GM23338 (cell line): Measurements from ENCODE around the gene CNOT8. TPM values are rescaled to one million over a fixed set of nuclear protein-coding genes. Genes with fewer than 3 reads are reported as not detected.

Source experiments
- ATAC-seq: fragments of 200-7000 bp; cut with Tn5 transposase; 3 replicates; pipeline ENCODE4 v1.9.1; 2020
- DNase-seq: peaks from one replicate; pipeline ENCODE4 v3.0.0-alpha.2; 2015; ENCODE audit warnings: low spot score
- H2AFZ ChIP-seq: fragments of 200-600 bp; sonication (generic); 2 replicates; pipeline ENCODE4 v1.8.0; 2016; ENCODE audit warnings: antibody characterized with exemption, mild to moderate bottlenecking, moderate library complexity
- H3F3A ChIP-seq: fragments of 200-600 bp; sonication (generic); replicated peaks from 2 replicates; pipeline ENCODE4 v1.8.0; 2017; ENCODE audit warnings: antibody characterized with exemption, mixed run types, low read depth
- H3K27ac ChIP-seq: fragments of 200-600 bp; sonication (generic); 2 replicates; pipeline ENCODE4 v1.6.1; 2016; ENCODE audit warnings: low read depth
- H3K27me3 ChIP-seq: fragments of 200-600 bp; sonication (generic); 2 replicates; pipeline ENCODE4 v1.8.0; 2016; ENCODE audit warnings: mild to moderate bottlenecking, mixed run types, moderate library complexity; ENCODE audit not compliant: insufficient read depth
- H3K36me3 ChIP-seq: fragments of 200-600 bp; sonication (generic); 2 replicates; pipeline ENCODE4 v1.8.0; 2016; ENCODE audit warnings: mild to moderate bottlenecking; ENCODE audit not compliant: insufficient read depth
- H3K4me1 ChIP-seq: fragments of 200-600 bp; sonication (generic); 2 replicates; pipeline ENCODE4 v1.8.0; 2016; ENCODE audit warnings: mild to moderate bottlenecking, moderate library complexity; ENCODE audit not compliant: insufficient read depth
- H3K4me2 ChIP-seq: fragments of 200-600 bp; sonication (generic); 2 replicates; pipeline ENCODE4 v1.7.1; 2017; ENCODE audit warnings: mixed run types
- H3K4me3 ChIP-seq: fragments of 200-600 bp; sonication (generic); 2 replicates; pipeline ENCODE4 v1.6.1; 2016; ENCODE audit warnings: mixed run types
- H3K79me2 ChIP-seq: fragments of 200-600 bp; sonication (generic); replicated peaks from 2 replicates; pipeline ENCODE4 v1.8.0; 2017; ENCODE audit warnings: mild to moderate bottlenecking; ENCODE audit not compliant: insufficient read depth
- H3K9me2 ChIP-seq: fragments of 200-600 bp; sonication (generic); 2 replicates; pipeline ENCODE4 v1.8.0; 2017; ENCODE audit not compliant: insufficient read depth
- H4K20me1 ChIP-seq: fragments of 200-600 bp; sonication (generic); replicated peaks from 2 replicates; pipeline ENCODE4 v1.8.0; 2017; ENCODE audit warnings: mild to moderate bottlenecking; ENCODE audit not compliant: insufficient read depth
- H3K27ac Mint-ChIP-seq: 2 replicates; pipeline ENCODE4 v1.8.0; 2020; ENCODE audit warnings: inconsistent platforms, mild to moderate bottlenecking, moderate library complexity, mixed read lengths
- H3K27me3 Mint-ChIP-seq: 3 replicates; pipeline ENCODE4 v1.8.0; 2022; ENCODE audit warnings: low read depth, mild to moderate bottlenecking, moderate library complexity, mixed read lengths, inconsistent platforms; ENCODE audit not compliant: insufficient read depth, poor library complexity
- H3K36me3 Mint-ChIP-seq: 3 replicates; pipeline ENCODE4 v1.8.0; 2021; ENCODE audit warnings: low read depth, mild to moderate bottlenecking, inconsistent platforms, moderate library complexity, mixed read lengths
- H3K4me1 Mint-ChIP-seq: 3 replicates; pipeline ENCODE4 v1.8.0; 2020; ENCODE audit warnings: mild to moderate bottlenecking, inconsistent platforms, mixed read lengths
- H3K4me3 Mint-ChIP-seq: 3 replicates; pipeline ENCODE4 v1.8.0; 2021; ENCODE audit warnings: moderate library complexity, mild to moderate bottlenecking, inconsistent platforms, mixed read lengths
- H3K9me3 Mint-ChIP-seq: 3 replicates; pipeline ENCODE4 v1.8.0; 2020; ENCODE audit warnings: moderate library complexity, mild to moderate bottlenecking, inconsistent platforms, mixed read lengths
- CREB1 ChIP-seq: fragments of 250-450 bp; sonication (Bioruptor Pico); IDR thresholded peaks from 2 replicates; pipeline ENCODE4 v1.5.0; 2020; ENCODE audit warnings: low read depth, mild to moderate bottlenecking, moderate library complexity
- EZH2 ChIP-seq: fragments of 200-600 bp; sonication (generic); IDR thresholded peaks from one replicate; pipeline ENCODE4 v1.8.0; 2017; ENCODE audit warnings: antibody characterized with exemption, mild to moderate bottlenecking, low read depth; ENCODE audit not compliant: unreplicated experiment
- EZH2phosphoT487 ChIP-seq: fragments of 200-600 bp; sonication (generic); IDR thresholded peaks from one replicate; pipeline ENCODE4 v1.8.1; 2018; ENCODE audit warnings: antibody characterized with exemption; ENCODE audit not compliant: unreplicated experiment
- JUNB ChIP-seq: IDR thresholded peaks from one replicate; pipeline ENCODE4 v1.6.1; 2016; ENCODE audit warnings: antibody characterized with exemption; ENCODE audit not compliant: unreplicated experiment
- POLR2AphosphoS5 ChIP-seq: IDR thresholded peaks from 2 replicates; pipeline ENCODE4 v1.6.1; 2016; ENCODE audit warnings: antibody characterized with exemption, low read depth
- STAT1 ChIP-seq: IDR thresholded peaks from one replicate; pipeline ENCODE4 v1.6.1; 2016; ENCODE audit warnings: antibody characterized with exemption; ENCODE audit not compliant: unreplicated experiment
- polyA plus RNA-seq: library from polyadenylated mRNA; unstranded; fragments of >200 nt; fragmentation: Nextera tagmentation; extraction: Ambion mirVana; gene quantifications from 2 replicates; pipeline ENCODE4 v1.2.1, GENCODE V29; 2016
- total RNA-seq: library from RNA; depleted of rRNA; stranded (reverse); fragments of >200 nt; shearing (Covaris generic); gene quantifications from 2 replicates; pipeline ENCODE4 v1.2.3, GENCODE V29; 2014
- TF ChIP-seq, protein P1 (sequence below): fragments of 250-450 bp; sonication (Bioruptor Pico); IDR thresholded peaks from 2 replicates; pipeline ENCODE4 v1.5.0; 2020; ENCODE audit warnings: mild to moderate bottlenecking, moderate library complexity

CNOT8 gene
- total and polyA plus RNA-seq, 2 experiments from 2014 or later, result 31.2 to 77.7 TPM

GRCh38 chr5:154816891-154817492, 41.4 kb upstream of the CNOT8 start (continued):
- TF ChIP-seq, protein P1, sequence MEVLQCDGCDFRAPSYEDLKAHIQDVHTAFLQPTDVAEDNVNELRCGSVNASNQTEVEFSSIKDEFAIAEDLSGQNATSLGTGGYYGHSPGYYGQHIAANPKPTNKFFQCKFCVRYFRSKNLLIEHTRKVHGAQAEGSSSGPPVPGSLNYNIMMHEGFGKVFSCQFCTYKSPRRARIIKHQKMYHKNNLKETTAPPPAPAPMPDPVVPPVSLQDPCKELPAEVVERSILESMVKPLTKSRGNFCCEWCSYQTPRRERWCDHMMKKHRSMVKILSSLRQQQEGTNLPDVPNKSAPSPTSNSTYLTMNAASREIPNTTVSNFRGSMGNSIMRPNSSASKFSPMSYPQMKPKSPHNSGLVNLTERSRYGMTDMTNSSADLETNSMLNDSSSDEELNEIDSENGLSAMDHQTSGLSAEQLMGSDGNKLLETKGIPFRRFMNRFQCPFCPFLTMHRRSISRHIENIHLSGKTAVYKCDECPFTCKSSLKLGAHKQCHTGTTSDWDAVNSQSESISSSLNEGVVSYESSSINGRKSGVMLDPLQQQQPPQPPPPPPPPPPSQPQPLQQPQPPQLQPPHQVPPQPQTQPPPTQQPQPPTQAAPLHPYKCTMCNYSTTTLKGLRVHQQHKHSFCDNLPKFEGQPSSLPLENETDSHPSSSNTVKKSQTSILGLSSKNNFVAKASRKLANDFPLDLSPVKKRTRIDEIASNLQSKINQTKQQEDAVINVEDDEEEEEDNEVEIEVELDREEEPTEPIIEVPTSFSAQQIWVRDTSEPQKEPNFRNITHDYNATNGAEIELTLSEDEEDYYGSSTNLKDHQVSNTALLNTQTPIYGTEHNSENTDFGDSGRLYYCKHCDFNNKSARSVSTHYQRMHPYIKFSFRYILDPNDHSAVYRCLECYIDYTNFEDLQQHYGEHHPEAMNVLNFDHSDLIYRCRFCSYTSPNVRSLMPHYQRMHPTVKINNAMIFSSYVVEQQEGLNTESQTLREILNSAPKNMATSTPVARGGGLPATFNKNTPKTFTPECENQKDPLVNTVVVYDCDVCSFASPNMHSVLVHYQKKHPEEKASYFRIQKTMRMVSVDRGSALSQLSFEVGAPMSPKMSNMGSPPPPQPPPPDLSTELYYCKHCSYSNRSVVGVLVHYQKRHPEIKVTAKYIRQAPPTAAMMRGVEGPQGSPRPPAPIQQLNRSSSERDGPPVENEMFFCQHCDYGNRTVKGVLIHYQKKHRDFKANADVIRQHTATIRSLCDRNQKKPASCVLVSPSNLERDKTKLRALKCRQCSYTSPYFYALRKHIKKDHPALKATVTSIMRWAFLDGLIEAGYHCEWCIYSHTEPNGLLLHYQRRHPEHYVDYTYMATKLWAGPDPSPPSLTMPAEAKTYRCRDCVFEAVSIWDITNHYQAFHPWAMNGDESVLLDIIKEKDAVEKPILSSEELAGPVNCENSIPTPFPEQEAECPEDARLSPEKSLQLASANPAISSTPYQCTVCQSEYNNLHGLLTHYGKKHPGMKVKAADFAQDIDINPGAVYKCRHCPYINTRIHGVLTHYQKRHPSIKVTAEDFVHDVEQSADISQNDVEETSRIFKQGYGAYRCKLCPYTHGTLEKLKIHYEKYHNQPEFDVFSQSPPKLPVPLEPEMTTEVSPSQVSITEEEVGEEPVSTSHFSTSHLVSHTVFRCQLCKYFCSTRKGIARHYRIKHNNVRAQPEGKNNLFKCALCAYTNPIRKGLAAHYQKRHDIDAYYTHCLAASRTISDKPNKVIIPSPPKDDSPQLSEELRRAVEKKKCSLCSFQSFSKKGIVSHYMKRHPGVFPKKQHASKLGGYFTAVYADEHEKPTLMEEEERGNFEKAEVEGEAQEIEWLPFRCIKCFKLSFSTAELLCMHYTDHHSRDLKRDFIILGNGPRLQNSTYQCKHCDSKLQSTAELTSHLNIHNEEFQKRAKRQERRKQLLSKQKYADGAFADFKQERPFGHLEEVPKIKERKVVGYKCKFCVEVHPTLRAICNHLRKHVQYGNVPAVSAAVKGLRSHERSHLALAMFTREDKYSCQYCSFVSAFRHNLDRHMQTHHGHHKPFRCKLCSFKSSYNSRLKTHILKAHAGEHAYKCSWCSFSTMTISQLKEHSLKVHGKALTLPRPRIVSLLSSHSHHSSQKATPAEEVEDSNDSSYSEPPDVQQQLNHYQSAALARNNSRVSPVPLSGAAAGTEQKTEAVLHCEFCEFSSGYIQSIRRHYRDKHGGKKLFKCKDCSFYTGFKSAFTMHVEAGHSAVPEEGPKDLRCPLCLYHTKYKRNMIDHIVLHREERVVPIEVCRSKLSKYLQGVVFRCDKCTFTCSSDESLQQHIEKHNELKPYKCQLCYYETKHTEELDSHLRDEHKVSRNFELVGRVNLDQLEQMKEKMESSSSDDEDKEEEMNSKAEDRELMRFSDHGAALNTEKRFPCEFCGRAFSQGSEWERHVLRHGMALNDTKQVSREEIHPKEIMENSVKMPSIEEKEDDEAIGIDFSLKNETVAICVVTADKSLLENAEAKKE, result no peak
- TF ChIP-seq STAT1 (no peak), EZH2 (no peak), CREB1 (no peak), POLR2AphosphoS5 (no peak), JUNB (no peak)

DNA sequence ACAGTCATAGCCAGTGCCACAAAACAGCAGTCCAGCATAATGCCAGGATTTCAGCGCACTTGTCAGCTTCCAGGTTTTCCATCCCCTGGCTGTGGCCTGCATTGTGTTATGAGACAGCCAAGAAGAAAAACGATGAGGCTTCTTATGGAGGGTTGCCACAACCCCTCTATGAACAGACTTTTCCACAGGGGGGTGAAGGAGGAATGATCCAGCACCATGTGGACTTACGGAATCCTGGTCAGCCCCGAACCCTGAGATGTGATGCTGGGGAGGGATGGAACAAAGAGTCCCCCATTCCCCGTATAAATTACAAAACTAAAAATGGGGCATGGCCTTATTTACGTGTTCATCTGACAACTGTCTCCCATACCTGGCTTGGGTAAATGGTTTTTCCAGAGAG, 40.6 kb upstream of the CNOT8 start:
- Histone ChIP-seq H3K4me1 (no peaks in the 10 kb centered on the region), H3K36me3 (peaks cover 52% of the 10 kb centered on the region), H2AFZ (no peak overlapping the region), H3F3A (peaks cover 19% of the 10 kb centered on the region), H3K4me2 (no peak overlapping the region), H3K4me3 (no peak overlapping the region), H3K27me3 (no peaks in the 10 kb centered on the region), H3K27ac (no peak overlapping the region), H3K9me2 (no peaks in the 10 kb centered on the region), H4K20me1 (peaks cover 40% of the 10 kb centered on the region), H3K79me2 (peaks cover 14% of the 10 kb centered on the region; the same call in 1 of the 2 replicates)
- Mint-ChIP-seq H3K9me3 (no peaks in the 10 kb centered on the region; the same call in 2 of the 3 replicates), H3K4me3 (no peak overlapping the region), H3K27me3 (peaks cover 38% of the 10 kb centered on the region), H3K4me1 (peaks cover 26% of the 10 kb centered on the region), H3K36me3 (peaks cover 90% of the 10 kb centered on the region), H3K27ac (no peak overlapping the region)
- DNase-seq (no peak), ATAC-seq (no peak)
- TF ChIP-seq POLR2AphosphoS5 (peak; percentile 25), EZH2phosphoT487 (no peak)
